B cell (primary cell): ENCODE data around the gene HCK. TPM values are rescaled to one million over a fixed set of nuclear protein-coding genes. Genes with fewer than 3 reads are reported as not detected.

Source experiments
- ATAC-seq: fragments of 200-7000 bp; cut with Tn5 transposase; one replicate; pipeline ENCODE4 v1.10.0; 2021; ENCODE audit warnings: low read depth, mild to moderate bottlenecking, moderate number of reproducible peaks, moderate library complexity
- CTCF ChIA-PET: fragments of 350-600 bp; sonication (Branson Sonifier 250); formaldehyde crosslinking; loops from one replicate; lab custom pipeline; 2021; ENCODE audit warnings: antibody characterized with exemption, inconsistent platforms; lab: Charles Lee
- POLR2A ChIA-PET: fragments of 350-600 bp; sonication (Branson Sonifier 250); formaldehyde crosslinking; loops from one replicate; lab custom pipeline; 2021; ENCODE audit warnings: antibody characterized with exemption; lab: Charles Lee
- DNase-seq: peaks from one replicate; pipeline ENCODE4 v3.0.0; 2013
- H2AFZ ChIP-seq: 2 replicates; pipeline ENCODE4 v1.6.1; 2012; ENCODE audit warnings: mild to moderate bottlenecking, low read depth, low read length; ENCODE audit not compliant: insufficient read depth, poor library complexity, severe bottlenecking
- H3K27ac ChIP-seq, 2 donors: 1 replicate in 1 of 2; 2 replicates in 1 of 2; pipeline ENCODE4 v1.5.1; 2012 to 2013; ENCODE audit warnings: low read length in 2 of 2, mild to moderate bottlenecking in 2 of 2, moderate library complexity in 1 of 2
- H3K27me3 ChIP-seq, 4 experiments: fragments of 200-600 bp in 1 of 4; sonication (generic) in 1 of 4; replicated peaks in 1 of 4; 1 replicate in 2 of 4; 2 replicates in 2 of 4; pipeline versions ENCODE4 v1.6.1 to v1.7.0; 2013 to 2016; ENCODE audit warnings: low read length in 3 of 4, mild to moderate bottlenecking in 2 of 4, mixed read lengths in 1 of 4, moderate library complexity in 1 of 4; ENCODE audit not compliant: insufficient read depth in 4 of 4, control insufficient read depth in 3 of 4; ENCODE audit errors: control extremely low read depth in 1 of 4
- H3K36me3 ChIP-seq, 2 experiments: replicated peaks in 1 of 2; 1 replicate in 1 of 2; 2 replicates in 1 of 2; pipeline versions ENCODE4 v1.6.1 to v1.7.1; 2013; ENCODE audit warnings: low read length in 1 of 2; ENCODE audit not compliant: insufficient read depth in 2 of 2, control insufficient read depth in 1 of 2; ENCODE audit errors: control extremely low read depth in 1 of 2, extremely low read depth in 1 of 2
- H3K4me1 ChIP-seq, 2 donors: fragments of 200-600 bp in 1 of 2; sonication (generic) in 1 of 2; 1 replicate in 1 of 2; 2 replicates in 1 of 2; pipeline versions ENCODE4 v1.5.1 to v1.6.1; 2013 to 2017; ENCODE audit warnings: low read length in 2 of 2; ENCODE audit not compliant: control insufficient read depth in 2 of 2, insufficient read depth in 2 of 2
- H3K4me2 ChIP-seq: replicated peaks from 2 replicates; pipeline ENCODE3; 2012; ENCODE audit warnings: mild to moderate bottlenecking, low read depth, low read length; ENCODE audit not compliant: poor library complexity, severe bottlenecking
- H3K4me3 ChIP-seq, 5 experiments: fragments of 200-600 bp in 1 of 5; sonication (generic) in 1 of 5; 1 replicate in 3 of 5; 2 replicates in 2 of 5; pipeline versions ENCODE4 v1.5.1 to v1.7.0; 2011 to 2016; ENCODE audit warnings: low read length in 4 of 5, mild to moderate bottlenecking in 4 of 5, low read depth in 2 of 5, control low read depth in 1 of 5, moderate library complexity in 1 of 5; ENCODE audit not compliant: insufficient read depth in 1 of 5; ENCODE audit errors: control extremely low read depth in 1 of 5, extremely low read depth in 1 of 5
- H3K79me2 ChIP-seq: fragments of 200-600 bp; sonication (generic); one replicate; pipeline ENCODE4 v1.6.0; 2016; ENCODE audit warnings: low read length; ENCODE audit not compliant: control insufficient read depth, insufficient read depth
- H3K9ac ChIP-seq: fragments of 200-600 bp; sonication (generic); 2 replicates; pipeline ENCODE4 v1.6.1; 2017; ENCODE audit warnings: mild to moderate bottlenecking, low read length, moderate library complexity
- H3K9me3 ChIP-seq, 3 donors: one replicate each; pipeline versions ENCODE4 v1.6.1 to v1.7.1; 2013; ENCODE audit warnings: low read length in 2 of 3; ENCODE audit not compliant: control insufficient read depth in 2 of 3, insufficient read depth in 1 of 3; ENCODE audit errors: control extremely low read depth in 1 of 3
- H4K20me1 ChIP-seq: 2 replicates; pipeline ENCODE4 v1.6.0; 2012; ENCODE audit warnings: mild to moderate bottlenecking, low read length; ENCODE audit not compliant: insufficient read depth, control insufficient read depth, poor library complexity, severe bottlenecking
- H3K27ac Mint-ChIP-seq: one replicate; pipeline ENCODE4 v1.8.0; 2021; ENCODE audit warnings: mixed read lengths
- H3K27me3 Mint-ChIP-seq: one replicate; pipeline ENCODE4 v1.8.0; 2021; ENCODE audit warnings: mixed read lengths
- H3K4me1 Mint-ChIP-seq: one replicate; pipeline ENCODE4 v1.8.0; 2021; ENCODE audit warnings: mixed read lengths
- H3K4me3 Mint-ChIP-seq: one replicate; pipeline ENCODE4 v1.8.0; 2021; ENCODE audit warnings: mixed read lengths
- H3K9me3 Mint-ChIP-seq: one replicate; pipeline ENCODE4 v1.8.0; 2022; ENCODE audit warnings: mixed read lengths; ENCODE audit not compliant: insufficient read depth
- EZH2 ChIP-seq: IDR thresholded peaks from 2 replicates; pipeline ENCODE4 v1.6.1; 2012; ENCODE audit warnings: borderline replicate concordance, low read depth, mild to moderate bottlenecking, moderate library complexity, low read length; ENCODE audit not compliant: insufficient read depth, poor library complexity, severe bottlenecking
- WGBS: methylation state at CpG from one replicate; pipeline ENCODE4 v1.1.5; 2013; ENCODE audit warnings: missing lambda C conversion rate; ENCODE audit not compliant: insufficient coverage; 5-methylcytosine and 5-hydroxymethylcytosine counted together
- intact Hi-C: fragments of 100-400 bp; cut with micrococcal nuclease; formaldehyde crosslinking; loops from one replicate; pipeline ENCODE4 v1.10.0; 2022
- polyA plus RNA-seq: library from polyadenylated mRNA; depleted of rRNA; stranded (reverse); fragments of >200 nt; gene quantifications from 2 replicates; pipeline ENCODE4 v1.2.3, GENCODE V29; 2012
- total RNA-seq, 2 donors: library from RNA; stranded (reverse); fragments of 120-200 nt in 1 of 2; gene quantifications; 1 replicate in 1 of 2; 2 replicates in 1 of 2; pipeline versions ENCODE4 v1.2.3 to v1.2.4, GENCODE V29; 2013 to 2022
- TF ChIP-seq, protein P1 (sequence below): fragments of 200-600 bp; IDR thresholded peaks from one replicate; pipeline ENCODE4 v1.8.0; 2022; ENCODE audit warnings: antibody characterized with exemption, mild to moderate bottlenecking

HCK gene
- total and polyA plus RNA-seq, 2 donors (not counting 1 experiment from before 2014, with no cell fraction given): 33.3 to 48.6 TPM

GRCh38 chr20:32114305-32114960 is 62.4 kb downstream of the HCK start:
- no peak overlapping the region for H3K27ac Mint-ChIP-seq
- no peak overlapping the region for H3K9ac ChIP-seq
- peaks cover 12 to 16% of the 10 kb centered on the region in 2 donors for H3K4me1 ChIP-seq
- peaks cover 60% of the 10 kb centered on the region for H4K20me1 ChIP-seq
- DNase-seq (no peak), ATAC-seq (no peak)
- H3K4me2 ChIP-seq: no peak overlapping the region
- no peak overlapping the region for H2AFZ ChIP-seq
- H3K9me3 ChIP-seq: no peaks in the 10 kb centered on the region
- H3K9me3 Mint-ChIP-seq: no peaks in the 10 kb centered on the region
- 97% methylated on average over 5 of the region's 8 CpGs for WGBS
- CTCF ChIA-PET: no interaction called here
- POLR2A ChIA-PET: no interaction called here
- H3K27me3 Mint-ChIP-seq: no peaks in the 10 kb centered on the region
- peaks cover 57% of the 10 kb centered on the region for H3K4me1 Mint-ChIP-seq
- no peaks in the 10 kb centered on the region for H3K27me3 ChIP-seq
- no peak overlapping the region for H3K4me3 Mint-ChIP-seq
- peaks cover 0 to 4% of the 10 kb centered on the region in 2 experiments for H3K36me3 ChIP-seq
- intact Hi-C loops: no loop called here
- no peak overlapping the region for H3K27ac ChIP-seq
- no peak for TF ChIP-seq EZH2
- TF ChIP-seq, protein P1, sequence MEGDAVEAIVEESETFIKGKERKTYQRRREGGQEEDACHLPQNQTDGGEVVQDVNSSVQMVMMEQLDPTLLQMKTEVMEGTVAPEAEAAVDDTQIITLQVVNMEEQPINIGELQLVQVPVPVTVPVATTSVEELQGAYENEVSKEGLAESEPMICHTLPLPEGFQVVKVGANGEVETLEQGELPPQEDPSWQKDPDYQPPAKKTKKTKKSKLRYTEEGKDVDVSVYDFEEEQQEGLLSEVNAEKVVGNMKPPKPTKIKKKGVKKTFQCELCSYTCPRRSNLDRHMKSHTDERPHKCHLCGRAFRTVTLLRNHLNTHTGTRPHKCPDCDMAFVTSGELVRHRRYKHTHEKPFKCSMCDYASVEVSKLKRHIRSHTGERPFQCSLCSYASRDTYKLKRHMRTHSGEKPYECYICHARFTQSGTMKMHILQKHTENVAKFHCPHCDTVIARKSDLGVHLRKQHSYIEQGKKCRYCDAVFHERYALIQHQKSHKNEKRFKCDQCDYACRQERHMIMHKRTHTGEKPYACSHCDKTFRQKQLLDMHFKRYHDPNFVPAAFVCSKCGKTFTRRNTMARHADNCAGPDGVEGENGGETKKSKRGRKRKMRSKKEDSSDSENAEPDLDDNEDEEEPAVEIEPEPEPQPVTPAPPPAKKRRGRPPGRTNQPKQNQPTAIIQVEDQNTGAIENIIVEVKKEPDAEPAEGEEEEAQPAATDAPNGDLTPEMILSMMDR: no peak
- H3K79me2 ChIP-seq: peaks cover 96% of the 10 kb centered on the region
- H3K4me3 ChIP-seq: no peak overlapping the region

DNA sequence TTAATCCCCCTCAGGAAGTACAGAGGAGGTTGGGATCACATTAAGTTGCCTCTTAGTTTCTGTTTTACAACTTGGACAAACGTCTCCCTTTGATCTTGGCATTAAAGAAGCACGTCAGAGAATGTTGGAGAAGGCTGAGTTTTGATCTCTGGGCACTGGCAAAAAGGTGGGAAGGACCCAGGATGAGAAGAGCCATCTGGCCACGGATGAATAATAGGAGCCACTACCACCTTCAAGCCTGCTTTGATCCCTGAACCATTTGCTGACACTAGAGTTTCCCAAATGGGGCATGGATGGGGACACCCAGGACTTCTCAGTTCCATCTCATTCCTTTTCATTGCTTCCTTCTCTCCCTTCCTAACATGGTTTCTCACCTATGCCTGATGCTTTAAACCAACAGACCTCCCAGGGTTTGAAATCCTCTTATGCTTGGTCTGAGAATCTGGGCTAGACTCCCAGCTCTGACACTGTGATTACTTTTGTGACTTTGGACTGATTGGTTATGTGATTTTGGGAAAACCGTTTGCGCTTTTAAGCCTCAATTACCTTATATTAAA is 63.2 kb downstream of the HCK start:
- Histone ChIP-seq H3K27me3 (no peaks in the 10 kb centered on the region), H3K79me2 (peaks cover 95% of the 10 kb centered on the region), H3K36me3 (peaks cover 0 to 4% of the 10 kb centered on the region in 2 experiments), H4K20me1 (peaks cover 69% of the 10 kb centered on the region), H3K4me1 (peaks cover 9 to 12% of the 10 kb centered on the region in 2 donors), H3K9me3 (no peaks in the 10 kb centered on the region), H3K27ac (no peak overlapping the region), H3K4me3 (no peak overlapping the region), H2AFZ (no peak overlapping the region), H3K9ac (no peak overlapping the region), H3K4me2 (no peak overlapping the region)
- no peak for TF ChIP-seq EZH2
- TF ChIP-seq, protein P1: no peak
- WGBS: 86% methylated on average over 3 of the region's 5 CpGs
- no peaks in the 10 kb centered on the region for H3K9me3 Mint-ChIP-seq
- DNase-seq (no peak), ATAC-seq (no peak)
- intact Hi-C loops: no loop called here
- ChIA-PET CTCF (no interaction called here), POLR2A (interaction anchor here (0.7 kb wide), 1 partner anchor 138 kb away, joined by 3 read pairs; no protein-coding TSS in a partner anchor)
- H3K27me3 Mint-ChIP-seq: no peaks in the 10 kb centered on the region
- H3K27ac Mint-ChIP-seq: no peak overlapping the region
- no peak overlapping the region for H3K4me3 Mint-ChIP-seq
- H3K4me1 Mint-ChIP-seq: peaks cover 51% of the 10 kb centered on the region
